Measurements from ENCODE around the gene FUBP3.

The FUBP3 gene

GRCh38 chr9:130634191-130634768, 54.9 kb downstream of the FUBP3 start:
- DNase-seq (ENCODE audit: low read depth in 2 of 2) = no peak

- no peak for DNase-seq (ENCODE audit: low read depth in 2 of 2)
Observed at GRCh38 chr9:130634801-130635200, 55.4 kb downstream of the FUBP3 start.

GRCh38 chr9:130635306-130635705, 55.9 kb downstream of the FUBP3 start:
- DNase-seq (ENCODE audit: low read depth in 2 of 2) = no peak

GRCh38 chr9:130635721-130636647, 56.6 kb downstream of the FUBP3 start:
- DNase-seq (ENCODE audit: low read depth in 2 of 2) = no peak

GRCh38 chr9:130636648-130637020, 57.3 kb downstream of the FUBP3 start:
- DNase-seq (ENCODE audit: low read depth in 2 of 2) = no peak

GRCh38 chr9:130638284-130639123, 59.1 kb downstream of the FUBP3 start:
- no peak for DNase-seq (ENCODE audit: low read depth in 2 of 2)

- no peak for DNase-seq (ENCODE audit: low read depth in 2 of 2)
Observed at GRCh38 chr9:130639124-130639765, 59.9 kb downstream of the FUBP3 start.

- no peak for DNase-seq (ENCODE audit: low read depth in 2 of 2)
Observed at GRCh38 chr9:130639866-130640555, 60.6 kb downstream of the FUBP3 start.

- no peak for DNase-seq (ENCODE audit: low read depth in 2 of 2)
Observed at GRCh38 chr9:130640681-130641080, 61.3 kb downstream of the FUBP3 start.

- no peak for DNase-seq (ENCODE audit: low read depth in 2 of 2)
Observed at GRCh38 chr9:130642926-130643325, 63.5 kb downstream of the FUBP3 start.

- DNase-seq (ENCODE audit: low read depth in 2 of 2) = no peak
Observed at GRCh38 chr9:130651221-130651620, 71.8 kb downstream of the FUBP3 start.

GRCh38 chr9:130651752-130652151, 72.4 kb downstream of the FUBP3 start:
- DNase-seq (ENCODE audit: low read depth in 2 of 2) = no peak

- DNase-seq (ENCODE audit: low read depth in 2 of 2) = no peak
Observed at GRCh38 chr9:130654879-130655278, 75.5 kb downstream of the FUBP3 start.

- DNase-seq (ENCODE audit: low read depth in 2 of 2) = no peak
Observed at GRCh38 chr9:130658893-130659698, 79.7 kb downstream of the FUBP3 start.

GRCh38 chr9:130659699-130660248, 80.4 kb downstream of the FUBP3 start:
- no peak for DNase-seq (ENCODE audit: low read depth in 2 of 2)

- DNase-seq (ENCODE audit: low read depth in 2 of 2) = no peak
Observed at GRCh38 chr9:130660326-130660682, 80.9 kb downstream of the FUBP3 start.

GRCh38 chr9:130660683-130661450, 81.5 kb downstream of the FUBP3 start:
- DNase-seq (ENCODE audit: low read depth in 2 of 2) = no peak

GRCh38 chr9:130661451-130662098, 82.2 kb downstream of the FUBP3 start:
- DNase-seq (ENCODE audit: low read depth in 2 of 2) = no peak
